Measurements from ENCODE around the gene FNBP1. TPM values are rescaled to one million over a fixed set of nuclear protein-coding genes. Genes with fewer than 3 reads are reported as not detected.

FNBP1 gene
- total RNA-seq, 1 donor from 2014 or later: 202 TPM

- Mint-ChIP-seq H3K27ac (peak overlapping the region; percentile 92), H3K27me3 (ENCODE audit: insufficient read depth) (no peaks in the 10 kb centered on the region), H3K9me3 (no peaks in the 10 kb centered on the region), H3K4me3 (peak overlapping the region; percentile 66), H3K4me1 (ENCODE audit: low read depth) (peaks cover 57% of the 10 kb centered on the region), H3K36me3 (ENCODE audit: low read depth) (peaks cover 33% of the 10 kb centered on the region)
- no peak for DNase-seq (ENCODE audit: low spot score)
- intact Hi-C loops (cut with micrococcal nuclease): loop anchor here (1.0 to 2.0 kb wide), 5 partner anchors 9 to 56 kb away; no protein-coding TSS in a partner anchor
These were observed 110.5 kb downstream of the FNBP1 start for GRCh38 chr9:129932303-129933151.

GRCh38 chr9:129930743-129931142 lies 112.2 kb downstream of the FNBP1 start:
- H3K36me3 Mint-ChIP-seq (ENCODE audit: low read depth): peaks cover 42% of the 10 kb centered on the region
- no peaks in the 10 kb centered on the region for H3K9me3 Mint-ChIP-seq
- peak overlapping the region; percentile 78 for H3K27ac Mint-ChIP-seq
- H3K27me3 Mint-ChIP-seq (ENCODE audit: insufficient read depth): no peaks in the 10 kb centered on the region
- DNase-seq (ENCODE audit: low spot score): peak; percentile 12
- H3K4me1 Mint-ChIP-seq (ENCODE audit: low read depth): peaks cover 49% of the 10 kb centered on the region
- H3K4me3 Mint-ChIP-seq: peak overlapping the region; percentile 37
- intact Hi-C loops (cut with micrococcal nuclease): no loop called here

GRCh38 chr9:129929496-129930125 lies 113.4 kb downstream of the FNBP1 start:
- Mint-ChIP-seq H3K36me3 (ENCODE audit: low read depth) (peaks cover 39% of the 10 kb centered on the region), H3K4me3 (no peak overlapping the region), H3K27me3 (ENCODE audit: insufficient read depth) (no peaks in the 10 kb centered on the region), H3K27ac (no peak overlapping the region), H3K9me3 (no peaks in the 10 kb centered on the region), H3K4me1 (ENCODE audit: low read depth) (peaks cover 40% of the 10 kb centered on the region)
- DNase-seq (ENCODE audit: low spot score): no peak
- intact Hi-C loops (cut with micrococcal nuclease): no loop called here

- H3K4me3 Mint-ChIP-seq: no peak overlapping the region
- H3K4me1 Mint-ChIP-seq (ENCODE audit: low read depth): peaks cover 5% of the 10 kb centered on the region
- no peaks in the 10 kb centered on the region for H3K27me3 Mint-ChIP-seq (ENCODE audit: insufficient read depth)
- intact Hi-C loops (cut with micrococcal nuclease): no loop called here
- no peak for DNase-seq (ENCODE audit: low spot score)
- H3K36me3 Mint-ChIP-seq (ENCODE audit: low read depth): peaks cover 33% of the 10 kb centered on the region
- no peak overlapping the region for H3K27ac Mint-ChIP-seq
- H3K9me3 Mint-ChIP-seq: no peaks in the 10 kb centered on the region
These were observed 119.4 kb downstream of the FNBP1 start for GRCh38 chr9:129923589-129923988.

GRCh38 chr9:129921905-129922304 lies 121.1 kb downstream of the FNBP1 start:
- H3K9me3 Mint-ChIP-seq: no peaks in the 10 kb centered on the region
- H3K4me1 Mint-ChIP-seq (ENCODE audit: low read depth): peaks cover 6% of the 10 kb centered on the region
- H3K36me3 Mint-ChIP-seq (ENCODE audit: low read depth): peaks cover 35% of the 10 kb centered on the region
- DNase-seq (ENCODE audit: low spot score): no peak
- no peak overlapping the region for H3K27ac Mint-ChIP-seq
- no peaks in the 10 kb centered on the region for H3K27me3 Mint-ChIP-seq (ENCODE audit: insufficient read depth)
- intact Hi-C loops (cut with micrococcal nuclease): no loop called here
- no peak overlapping the region for H3K4me3 Mint-ChIP-seq

GRCh38 chr9:129919841-129920240 lies 123.1 kb downstream of the FNBP1 start:
- intact Hi-C loops (cut with micrococcal nuclease): no loop called here
- no peak overlapping the region for H3K27ac Mint-ChIP-seq
- peaks cover 10% of the 10 kb centered on the region for H3K4me1 Mint-ChIP-seq (ENCODE audit: low read depth)
- H3K4me3 Mint-ChIP-seq: no peak overlapping the region
- H3K9me3 Mint-ChIP-seq: no peaks in the 10 kb centered on the region
- no peaks in the 10 kb centered on the region for H3K27me3 Mint-ChIP-seq (ENCODE audit: insufficient read depth)
- H3K36me3 Mint-ChIP-seq (ENCODE audit: low read depth): peaks cover 36% of the 10 kb centered on the region
- no peak for DNase-seq (ENCODE audit: low spot score)

GRCh38 chr9:129919277-129919676 lies 123.7 kb downstream of the FNBP1 start:
- Mint-ChIP-seq H3K4me1 (ENCODE audit: low read depth) (peaks cover 10% of the 10 kb centered on the region), H3K4me3 (no peak overlapping the region)

GRCh38 chr9:129918296-129918950 lies 124.6 kb downstream of the FNBP1 start:
- intact Hi-C loops (cut with micrococcal nuclease): no loop called here
- Mint-ChIP-seq H3K4me1 (ENCODE audit: low read depth) (peaks cover 10% of the 10 kb centered on the region), H3K4me3 (no peak overlapping the region), H3K9me3 (no peaks in the 10 kb centered on the region), H3K27me3 (ENCODE audit: insufficient read depth) (no peaks in the 10 kb centered on the region), H3K27ac (no peak overlapping the region), H3K36me3 (ENCODE audit: low read depth) (peaks cover 27% of the 10 kb centered on the region)
- no peak for DNase-seq (ENCODE audit: low spot score)

More at GRCh38 chr9:129919277-129919676, 123.7 kb downstream of the FNBP1 start:
- peak overlapping the region; percentile 53 for H3K27ac Mint-ChIP-seq
- peaks cover 33% of the 10 kb centered on the region for H3K36me3 Mint-ChIP-seq (ENCODE audit: low read depth)
- intact Hi-C loops (cut with micrococcal nuclease): no loop called here
- H3K27me3 Mint-ChIP-seq (ENCODE audit: insufficient read depth): no peaks in the 10 kb centered on the region
- DNase-seq (ENCODE audit: low spot score): no peak
- H3K9me3 Mint-ChIP-seq: no peaks in the 10 kb centered on the region

GRCh38 chr9:129916707-129917106 lies 126.3 kb downstream of the FNBP1 start:
- Mint-ChIP-seq H3K27ac (no peak overlapping the region), H3K4me1 (ENCODE audit: low read depth) (peaks cover 10% of the 10 kb centered on the region), H3K27me3 (ENCODE audit: insufficient read depth) (no peaks in the 10 kb centered on the region), H3K9me3 (no peaks in the 10 kb centered on the region), H3K36me3 (ENCODE audit: low read depth) (peaks cover 21% of the 10 kb centered on the region), H3K4me3 (no peak overlapping the region)
- intact Hi-C loops (cut with micrococcal nuclease): no loop called here
- no peak for DNase-seq (ENCODE audit: low spot score)

GRCh38 chr9:129914051-129914450 lies 128.9 kb downstream of the FNBP1 start:
- peak overlapping the region; percentile 34 for H3K27ac Mint-ChIP-seq
- no peak overlapping the region for H3K4me3 Mint-ChIP-seq
- peaks cover 19% of the 10 kb centered on the region for H3K4me1 Mint-ChIP-seq (ENCODE audit: low read depth)
- H3K27me3 Mint-ChIP-seq (ENCODE audit: insufficient read depth): no peaks in the 10 kb centered on the region
- peaks cover 30% of the 10 kb centered on the region for H3K36me3 Mint-ChIP-seq (ENCODE audit: low read depth)
- intact Hi-C loops (cut with micrococcal nuclease): no loop called here
- DNase-seq (ENCODE audit: low spot score): no peak
- H3K9me3 Mint-ChIP-seq: no peaks in the 10 kb centered on the region

GRCh38 chr9:129910628-129911567 lies 132.1 kb downstream of the FNBP1 start:
- intact Hi-C loops (cut with micrococcal nuclease): no loop called here
- H3K4me1 Mint-ChIP-seq (ENCODE audit: low read depth): peaks cover 18% of the 10 kb centered on the region

GRCh38 chr9:129909851-129910250 lies 133.1 kb downstream of the FNBP1 start:
- Mint-ChIP-seq H3K27ac (peak overlapping the region; percentile 12), H3K4me3 (no peak overlapping the region), H3K9me3 (no peaks in the 10 kb centered on the region), H3K4me1 (ENCODE audit: low read depth) (peaks cover 14% of the 10 kb centered on the region), H3K36me3 (ENCODE audit: low read depth) (peaks cover 43% of the 10 kb centered on the region), H3K27me3 (ENCODE audit: insufficient read depth) (no peaks in the 10 kb centered on the region)
- intact Hi-C loops (cut with micrococcal nuclease): no loop called here
- DNase-seq (ENCODE audit: low spot score): no peak

More at GRCh38 chr9:129910628-129911567, 132.1 kb downstream of the FNBP1 start:
- H3K36me3 Mint-ChIP-seq (ENCODE audit: low read depth): peaks cover 40% of the 10 kb centered on the region
- no peaks in the 10 kb centered on the region for H3K27me3 Mint-ChIP-seq (ENCODE audit: insufficient read depth)
- no peak overlapping the region for H3K27ac Mint-ChIP-seq
- no peaks in the 10 kb centered on the region for H3K9me3 Mint-ChIP-seq
- no peak overlapping the region for H3K4me3 Mint-ChIP-seq
- no peak for DNase-seq (ENCODE audit: low spot score)

All from activated T-helper 1 cell treated with anti-CD3 and anti-CD28 coated beads, Interleukin-12 subunit alpha, Interleukin-12 subunit beta, Interleukin-2, Interleukin-4 antibody, amounts not matched to agents 30 ng/mL and 10 ng/mL and 1 ng/mL, durations not matched to agents 14 hours and 24 hours and 36 hours (primary cell).